SKM-1 (cell line): Measurements from ENCODE around the gene ARFGAP3.
"Not testable (repeated sequence)": the region's sequence is repeated elsewhere in the genome, so short reads cannot be mapped to it uniquely, and the experiment has no call there.

Experiments used
- DNase-seq: peaks from one replicate; lab custom pipeline; 2025; ENCODE audit not compliant: unreplicated experiment; lab: John Stamatoyannopoulos, UW

Gene ARFGAP3

GRCh38 chr22:42799061-42799460 lies 58.0 kb downstream of the ARFGAP3 start:
- no peak for DNase-seq

DNA sequence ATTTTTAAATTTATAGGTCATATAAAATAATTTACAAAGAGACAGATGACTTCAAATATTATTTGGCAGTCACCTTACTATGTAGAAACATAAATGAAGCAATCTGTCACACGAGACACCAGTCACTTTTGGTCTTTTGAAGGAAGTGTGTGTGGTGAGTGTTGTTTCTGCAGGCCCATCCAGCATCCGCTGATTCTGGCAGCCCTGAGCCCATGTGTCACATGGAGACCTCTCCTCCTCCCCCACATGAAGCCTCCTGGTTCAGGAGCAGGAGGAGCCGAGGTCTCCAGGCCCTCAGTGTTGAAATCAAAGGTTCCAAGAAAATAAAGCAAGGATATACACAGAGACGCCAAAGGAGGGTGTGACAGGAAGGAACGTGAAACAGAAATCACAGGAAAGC lies 60.1 kb downstream of the ARFGAP3 start:
- no peak for DNase-seq

DNA sequence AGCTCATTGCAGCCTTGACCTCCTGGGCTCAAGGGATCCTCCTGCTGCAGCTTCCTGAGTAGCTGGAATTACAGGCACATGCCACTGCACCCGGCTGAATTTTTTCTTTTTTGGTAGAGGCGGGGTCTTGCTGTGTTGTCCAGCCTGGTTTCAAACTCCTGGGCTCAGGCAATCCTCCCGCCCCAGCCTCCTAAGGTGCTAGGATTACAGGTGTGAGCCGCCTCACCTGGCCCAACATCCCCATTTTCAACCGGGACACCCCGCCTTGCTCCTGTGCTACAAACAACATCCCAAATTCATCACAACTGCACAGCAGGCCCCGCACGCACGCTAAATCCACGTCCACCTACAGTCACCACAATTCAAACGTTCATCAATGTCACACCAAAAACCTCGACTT lies 61.0 kb downstream of the ARFGAP3 start:
- no peak for DNase-seq

DNA sequence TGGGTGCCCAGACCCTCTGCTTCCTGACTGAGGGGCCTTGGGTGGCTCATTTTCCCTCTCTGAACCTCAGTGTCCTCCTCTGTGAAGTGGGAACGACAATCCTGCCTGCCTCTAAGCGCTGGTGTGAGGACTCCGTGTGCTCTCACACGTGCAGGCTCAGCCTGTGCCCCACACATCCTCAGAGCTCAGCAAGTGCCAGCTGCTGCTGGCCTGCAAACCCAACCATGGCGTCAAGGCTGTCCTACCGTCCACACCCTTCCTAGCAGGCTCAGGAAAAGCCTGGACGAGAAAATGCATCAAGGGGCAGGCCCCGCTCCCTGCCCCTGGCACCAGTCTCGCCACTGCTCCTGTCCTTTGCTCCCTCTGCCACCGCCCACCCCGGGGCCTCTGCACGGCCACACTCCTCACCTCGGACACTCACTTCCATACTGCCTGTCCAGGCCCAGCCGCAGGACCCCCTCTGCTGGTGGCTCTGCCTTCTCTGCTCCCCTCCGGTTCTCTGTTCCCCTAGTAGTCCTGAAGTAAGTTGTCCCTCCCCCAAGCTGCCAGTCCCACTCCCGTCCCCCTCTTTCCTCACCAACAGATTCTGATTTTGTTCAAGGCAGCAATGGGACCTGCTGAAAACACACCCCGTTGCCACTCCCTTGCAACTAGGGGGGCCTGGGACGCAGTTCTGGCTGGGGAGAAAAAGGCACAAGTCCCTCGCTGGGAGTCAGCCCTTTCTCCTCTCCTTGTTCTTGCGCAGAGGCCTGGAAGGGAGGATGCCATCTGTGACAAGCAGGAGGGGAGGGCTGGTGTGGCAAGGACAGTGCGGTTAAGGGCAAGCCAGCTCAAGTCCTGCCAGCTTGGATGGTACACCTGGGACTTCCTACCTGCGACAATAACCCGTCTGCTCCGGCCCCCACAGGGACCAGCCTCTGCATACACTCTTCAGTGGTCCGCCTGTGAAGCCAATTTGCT lies 62.2 kb downstream of the ARFGAP3 start:
- no peak for DNase-seq

GRCh38 chr22:42793848-42794405 lies 63.1 kb downstream of the ARFGAP3 start:
- no peak for DNase-seq

- no peak for DNase-seq
These were observed 63.9 kb downstream of the ARFGAP3 start for GRCh38 chr22:42792909-42793847.

DNA sequence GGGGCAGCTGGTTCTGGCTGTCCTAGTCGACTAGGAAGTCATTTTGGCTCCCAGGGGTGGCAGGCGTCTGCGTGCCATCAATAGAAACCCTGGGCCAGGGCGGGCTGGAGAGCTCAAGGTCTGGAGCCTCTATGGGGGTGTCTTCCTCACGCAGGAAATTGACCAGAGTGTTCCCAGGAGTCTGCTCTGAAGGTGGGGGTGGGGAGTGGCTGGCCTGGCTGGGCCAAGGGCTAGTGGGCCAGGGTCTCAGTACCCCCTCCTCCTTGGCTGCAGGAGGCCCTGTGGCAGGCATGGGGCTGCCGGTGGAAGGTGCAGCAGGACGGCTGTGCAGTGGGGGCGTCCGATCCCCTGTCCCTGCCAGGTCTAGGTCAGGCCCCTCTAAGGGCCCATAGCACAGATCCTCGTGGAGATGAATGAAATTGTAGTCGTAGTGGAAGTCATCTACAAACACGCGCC lies 64.6 kb downstream of the ARFGAP3 start:
- DNase-seq = no peak

GRCh38 chr22:42791721-42792452 lies 65.2 kb downstream of the ARFGAP3 start:
- no peak for DNase-seq

DNA sequence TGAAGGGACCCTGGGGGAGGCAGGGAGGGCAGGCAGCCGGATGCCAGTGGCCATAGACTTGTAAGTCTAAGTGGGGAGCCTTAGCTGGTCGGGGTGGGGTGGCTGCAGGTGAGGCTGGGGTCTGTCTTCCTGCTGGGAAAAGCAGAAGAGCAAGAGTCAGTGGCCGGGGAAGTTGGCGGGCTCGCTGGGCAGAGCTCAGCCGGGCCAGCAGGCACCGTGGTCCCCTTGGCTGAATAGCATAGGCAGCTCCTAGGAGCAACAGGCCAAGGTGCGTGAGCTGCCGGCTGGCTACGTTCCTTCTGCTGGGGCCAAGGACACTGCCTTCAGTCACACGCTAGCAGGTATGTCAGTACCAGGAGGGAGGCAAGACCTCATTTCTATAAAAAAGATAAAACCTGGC lies 68.6 kb downstream of the ARFGAP3 start:
- DNase-seq = no peak

DNA sequence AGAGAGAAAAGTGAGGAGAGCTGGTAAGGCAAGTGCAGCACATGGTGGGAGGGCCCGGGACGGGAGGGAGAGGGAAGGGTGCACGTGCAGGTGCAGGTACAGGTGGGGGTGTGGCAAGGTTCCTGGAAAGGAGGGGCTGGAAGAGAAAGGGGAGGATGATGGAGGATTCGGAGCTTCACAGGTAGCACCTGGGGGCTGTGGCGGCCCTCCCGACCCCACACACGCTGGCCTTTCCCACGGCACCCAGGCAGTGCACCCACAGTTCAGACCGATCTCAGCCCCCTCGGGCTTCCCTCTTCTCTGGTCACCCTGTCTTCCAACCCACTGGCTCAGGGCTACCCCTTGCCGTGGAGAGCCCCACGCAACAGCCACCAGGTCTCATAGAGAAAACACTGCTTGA lies 69.1 kb downstream of the ARFGAP3 start:
- DNase-seq = no peak

DNA sequence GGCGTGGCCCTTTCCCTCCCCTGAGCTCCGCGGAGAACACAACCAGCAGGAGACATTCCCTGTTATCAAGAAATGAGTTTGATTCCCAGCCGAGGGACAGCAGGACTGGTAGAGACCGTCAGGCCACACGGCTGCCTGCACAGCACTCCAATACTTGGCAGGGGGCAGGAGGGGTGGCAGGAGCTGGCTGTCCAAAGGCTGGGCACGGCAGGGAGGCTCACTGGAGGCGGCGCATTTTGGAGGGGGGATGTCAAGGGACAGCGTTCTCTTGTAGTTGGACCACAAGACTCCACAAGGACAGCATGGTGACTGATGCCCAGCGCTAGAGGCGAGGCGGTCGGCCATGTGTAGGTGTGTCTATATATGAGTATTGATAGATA lies 69.7 kb downstream of the ARFGAP3 start:
- DNase-seq = no peak

GRCh38 chr22:42786606-42787356 lies 70.3 kb downstream of the ARFGAP3 start:
- DNase-seq = no peak

GRCh38 chr22:42785706-42786499 lies 71.2 kb downstream of the ARFGAP3 start:
- DNase-seq = no peak

DNA sequence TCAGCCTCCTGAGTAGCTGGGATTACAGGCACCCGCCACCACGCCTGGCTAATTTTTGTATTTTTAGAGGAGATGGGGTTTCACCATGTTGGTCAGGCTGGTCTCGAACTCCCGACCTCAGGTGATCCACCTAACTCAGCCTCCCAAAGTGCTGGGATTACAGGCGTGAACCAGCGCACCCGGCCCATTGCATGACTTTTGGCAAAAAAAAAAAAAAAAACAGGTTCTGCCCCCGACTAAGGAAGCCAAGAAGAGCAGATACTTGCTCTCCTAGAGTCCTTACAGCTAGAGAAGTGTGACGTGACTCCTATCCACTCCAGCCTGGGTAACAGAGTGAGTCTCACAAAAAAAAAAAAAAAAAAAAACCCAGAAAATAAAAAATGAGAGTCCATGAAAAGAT lies 74.8 kb downstream of the ARFGAP3 start:
- DNase-seq = not testable (repeated sequence)

DNA sequence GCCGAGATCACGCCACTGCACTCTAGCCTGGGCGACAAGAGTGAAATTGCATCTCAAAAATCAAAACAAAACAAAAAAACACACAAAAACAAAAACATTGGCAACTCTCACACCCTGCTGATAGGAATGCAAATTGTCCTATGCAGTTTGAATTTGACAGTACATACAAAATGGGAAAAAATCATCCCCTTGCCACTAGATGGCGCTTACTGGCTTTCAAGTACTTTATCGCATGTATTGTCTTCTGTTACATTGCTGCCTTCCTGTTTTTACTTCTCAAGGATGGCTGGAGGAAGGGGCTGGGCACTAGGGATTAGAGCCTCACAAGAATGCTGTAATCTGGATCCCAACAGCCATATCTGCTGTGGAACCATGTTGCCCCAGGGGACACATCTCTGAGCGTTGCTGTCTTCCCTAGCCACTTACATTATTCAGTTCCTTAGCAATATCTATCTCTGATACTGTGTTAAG lies 77.0 kb downstream of the ARFGAP3 start:
- peak; percentile 94 for DNase-seq

GRCh38 chr22:42777126-42777525 lies 79.9 kb downstream of the ARFGAP3 start:
- no peak for DNase-seq

DNA sequence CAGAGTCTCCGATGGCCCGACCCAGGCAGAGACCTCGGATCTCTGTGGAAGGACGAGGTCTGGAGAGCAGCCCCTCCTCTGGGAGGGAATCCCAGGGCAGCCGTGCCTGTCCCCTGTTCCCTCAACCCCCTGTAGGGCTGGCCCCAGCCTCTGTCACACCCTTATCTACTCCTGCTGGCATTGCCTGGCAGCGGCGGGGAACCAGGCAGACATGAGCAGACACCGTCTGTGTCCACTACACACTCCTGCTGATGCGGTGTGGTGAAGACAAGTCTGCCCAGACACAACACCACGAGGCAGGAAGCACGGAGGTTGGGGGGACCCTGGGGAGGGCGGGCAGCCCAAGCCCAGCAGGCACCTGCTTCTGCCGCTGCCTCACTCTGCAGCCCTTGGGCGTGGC lies 83.9 kb downstream of the ARFGAP3 start:
- no peak for DNase-seq

- no peak for DNase-seq
These were observed 84.4 kb downstream of the ARFGAP3 start for GRCh38 chr22:42772647-42773046.
